NCI-H2171 treated with DMSO at 0.1 percent for 48 hours (cell line): ENCODE data around the gene PLCL1.

Experiments
- DNase-seq: peaks from one replicate; lab custom pipeline; 2025; lab: John Stamatoyannopoulos, UW

Gene PLCL1

DNA sequence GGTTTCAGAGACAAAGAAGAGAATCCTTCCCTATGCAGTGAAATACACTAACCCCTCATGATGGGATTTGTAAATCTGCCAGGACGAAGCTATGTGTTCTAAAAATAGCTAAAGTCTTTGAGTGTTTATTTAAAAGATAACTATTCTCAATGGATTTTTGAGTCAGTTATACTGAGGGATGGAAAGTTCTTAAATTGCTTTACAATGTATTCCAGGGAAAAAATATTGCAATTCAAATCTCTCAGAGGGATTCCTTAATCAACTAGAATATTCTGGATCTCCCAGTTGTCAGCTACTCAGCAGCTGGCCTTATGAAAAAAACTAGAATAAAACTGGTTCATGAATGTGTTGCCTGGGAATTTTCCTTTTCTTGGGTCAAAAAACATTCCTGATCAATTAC, 312.4 kb downstream of the PLCL1 start:
- no peak for DNase-seq

DNA sequence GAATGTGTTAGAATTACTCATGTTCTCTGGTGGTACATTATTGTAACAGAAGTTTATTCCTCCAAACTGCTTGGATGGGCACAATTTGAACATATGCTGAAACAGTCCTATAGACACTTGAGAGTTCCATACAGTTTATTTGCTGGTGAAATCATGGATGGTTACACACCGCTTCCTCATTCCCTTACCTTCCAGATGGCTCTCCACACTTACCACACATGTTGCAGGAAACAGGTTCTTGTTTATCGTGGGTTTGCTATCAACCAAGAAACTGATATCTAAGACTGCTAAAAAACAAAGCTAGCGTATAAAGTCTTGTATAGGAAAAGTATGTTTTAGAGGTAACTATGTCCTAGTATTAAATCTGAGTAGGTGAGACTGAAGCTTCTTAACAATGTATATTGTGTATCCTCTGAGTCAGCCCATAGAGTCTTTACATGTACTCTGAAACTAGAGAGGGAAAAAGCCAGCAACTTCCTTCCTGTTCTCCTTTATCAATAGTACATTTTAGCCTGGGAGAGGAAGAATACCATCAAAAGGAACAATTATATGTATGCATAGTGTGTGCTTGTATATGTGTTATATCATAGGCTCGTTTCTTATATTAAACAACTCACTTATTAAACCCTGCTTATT, 313.1 kb downstream of the PLCL1 start:
- no peak for DNase-seq

GRCh38 chr2:198127627-198128026, 323.2 kb downstream of the PLCL1 start:
- DNase-seq = peak; percentile 12

DNA sequence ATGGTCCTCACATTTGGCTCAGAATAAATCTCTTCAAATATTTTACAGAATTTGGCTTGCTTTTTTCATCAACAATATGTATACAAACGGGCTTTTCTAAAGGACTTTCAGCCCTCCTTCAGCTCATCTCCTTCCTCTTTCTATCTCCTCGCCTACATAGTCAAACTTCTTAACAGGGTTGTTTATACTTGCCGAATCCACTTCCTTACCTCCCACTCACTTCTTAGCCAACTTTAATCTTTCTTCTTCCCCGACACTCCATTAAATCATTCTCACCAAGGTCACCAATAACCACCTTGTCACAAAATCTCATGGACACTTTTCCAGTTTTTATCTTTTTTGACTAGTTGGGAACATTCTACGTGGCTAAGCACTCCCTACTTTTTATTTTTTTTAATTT, 325.2 kb downstream of the PLCL1 start:
- DNase-seq = no peak

GRCh38 chr2:198134293-198134955, 330.0 kb downstream of the PLCL1 start:
- DNase-seq = no peak

- no peak for DNase-seq
Measured at GRCh38 chr2:198135481-198135934, 331.1 kb downstream of the PLCL1 start.

DNA sequence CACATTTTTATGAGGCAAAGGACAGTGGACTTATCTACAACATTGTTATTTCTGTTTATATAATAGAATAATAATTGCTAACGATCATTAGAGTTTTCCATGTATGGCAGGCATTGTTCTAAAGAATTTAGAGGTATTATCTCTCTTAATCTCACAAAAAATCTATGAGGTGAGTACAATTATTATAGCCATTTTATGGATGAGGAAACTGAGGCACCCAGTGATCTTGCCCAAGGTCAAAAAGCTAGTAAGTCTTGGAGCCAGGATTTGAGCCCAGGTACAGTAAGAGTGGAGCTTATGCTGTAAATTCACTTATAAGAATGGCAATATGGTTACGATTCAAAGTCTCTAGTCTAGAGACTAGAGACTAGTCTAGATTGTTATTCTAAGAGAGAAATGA, 331.7 kb downstream of the PLCL1 start:
- DNase-seq = no peak

- DNase-seq = no peak
Measured at GRCh38 chr2:198137733-198138132, 333.3 kb downstream of the PLCL1 start.

DNA sequence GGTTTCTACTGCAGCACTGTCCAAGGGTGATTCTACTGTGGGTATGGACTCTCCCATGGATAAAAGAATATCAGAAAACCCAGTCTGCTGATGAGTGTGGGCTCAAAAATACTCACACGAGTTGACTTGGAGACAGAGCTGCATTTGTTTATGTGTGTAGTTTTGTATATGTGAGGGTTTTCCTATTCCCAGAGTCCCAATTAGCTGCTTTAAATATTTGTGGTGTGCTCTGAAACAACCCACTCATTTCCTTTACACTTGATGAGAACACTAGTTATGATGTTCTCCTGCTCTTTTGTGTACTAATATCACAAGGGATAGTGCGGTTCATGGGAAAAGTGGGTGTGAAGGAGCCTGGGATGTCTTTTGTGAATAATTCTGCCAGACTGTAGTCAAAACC, 337.3 kb downstream of the PLCL1 start:
- DNase-seq = no peak

DNA sequence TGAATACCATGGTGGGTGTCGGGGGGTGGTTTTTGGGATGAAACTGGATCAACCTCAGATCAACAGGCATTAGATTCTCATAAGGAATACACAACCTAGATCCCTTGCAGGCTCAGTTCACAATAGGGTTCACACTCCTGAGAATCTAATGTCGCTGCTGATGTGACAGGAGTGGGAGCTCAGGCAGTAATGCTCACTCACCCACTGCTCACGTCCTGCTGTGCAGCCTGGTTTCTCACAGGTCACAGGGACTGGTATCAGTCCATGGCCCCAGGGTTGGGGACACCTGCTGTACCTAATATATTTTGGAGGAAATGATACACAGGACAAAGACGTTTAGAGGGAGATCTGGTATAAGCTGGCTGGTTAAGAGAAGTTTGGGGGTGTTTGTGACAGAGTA, 338.8 kb downstream of the PLCL1 start:
- DNase-seq = no peak

GRCh38 chr2:198143793-198144192, 339.4 kb downstream of the PLCL1 start:
- DNase-seq = no peak

GRCh38 chr2:198144660-198145059, 340.3 kb downstream of the PLCL1 start:
- DNase-seq = no peak

DNA sequence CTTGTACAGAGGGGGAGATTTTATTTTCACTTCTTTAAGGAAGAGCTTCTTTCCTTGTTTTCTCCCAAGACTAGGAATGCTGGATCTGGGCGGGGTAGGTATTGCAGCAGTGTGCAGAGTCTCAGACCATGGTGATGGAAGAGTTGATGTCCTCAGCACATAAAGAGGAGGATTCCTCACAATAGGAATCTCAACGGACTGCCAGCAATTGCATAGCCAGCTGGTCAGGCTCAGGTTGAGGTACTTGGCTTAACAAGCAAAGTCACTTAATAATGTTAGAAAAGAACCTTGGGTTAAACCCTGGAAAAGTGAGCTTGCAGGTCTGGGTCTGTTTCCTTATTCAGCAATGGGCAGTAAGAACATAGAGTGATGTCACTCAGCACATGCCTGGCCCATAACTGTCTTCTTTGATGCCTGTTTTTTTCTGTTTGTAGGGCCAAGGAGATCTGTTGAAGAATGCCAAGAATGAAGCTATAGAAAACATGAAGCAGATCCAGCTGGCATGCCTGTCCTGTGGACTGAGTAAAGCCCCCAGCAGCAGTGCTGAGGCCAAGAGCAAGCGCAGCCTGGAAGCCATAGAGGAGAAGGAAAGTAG, 342.1 kb downstream of the PLCL1 start:
- DNase-seq = no peak

DNA sequence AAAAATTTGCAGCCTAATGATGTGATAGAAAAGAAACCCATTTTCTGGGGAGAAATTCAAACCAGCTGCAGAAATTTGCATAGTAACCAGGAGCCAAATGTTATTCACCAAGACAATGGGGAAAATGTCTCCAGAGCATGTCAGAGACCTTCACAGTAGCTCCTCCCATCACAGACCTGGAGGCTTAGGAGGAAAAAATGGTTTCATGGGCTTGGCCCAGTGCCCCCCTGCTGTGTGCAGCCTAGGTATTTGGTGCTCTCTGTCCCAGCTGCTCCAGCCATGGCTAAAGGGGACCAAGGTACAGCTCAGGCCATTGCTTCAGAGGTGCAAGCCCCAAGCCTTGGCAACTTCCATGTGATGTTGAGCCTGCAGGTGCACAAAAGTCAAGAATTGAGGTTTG, 352.9 kb downstream of the PLCL1 start:
- no peak for DNase-seq

GRCh38 chr2:198161151-198161550, 356.8 kb downstream of the PLCL1 start:
- DNase-seq = no peak

- no peak for DNase-seq
Measured at GRCh38 chr2:198162276-198162675, 357.9 kb downstream of the PLCL1 start.

DNA sequence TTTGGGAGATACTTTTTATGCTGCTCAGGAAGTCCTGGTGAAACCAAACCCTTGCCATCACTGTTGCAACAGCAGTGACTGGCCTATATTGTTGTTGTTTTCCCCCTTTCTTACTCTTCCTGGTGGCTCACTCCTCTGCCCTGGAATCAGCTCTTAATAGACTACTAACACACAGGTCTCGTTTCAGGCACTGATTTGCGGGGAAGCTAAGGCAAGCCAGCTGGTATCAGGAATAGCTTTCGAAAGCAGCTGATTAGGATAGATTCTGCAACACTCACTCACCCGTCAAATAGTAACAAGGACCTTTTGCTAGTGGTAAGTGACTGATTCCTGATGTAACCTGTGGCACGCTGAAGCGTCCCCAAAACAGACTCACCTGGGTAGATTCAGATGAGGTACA, 360.4 kb downstream of the PLCL1 start:
- DNase-seq = no peak

- no peak for DNase-seq
Measured at GRCh38 chr2:198165289-198165688, 360.9 kb downstream of the PLCL1 start.

GRCh38 chr2:198167346-198167745, 363.0 kb downstream of the PLCL1 start:
- no peak for DNase-seq

GRCh38 chr2:198168651-198169050, 364.3 kb downstream of the PLCL1 start:
- no peak for DNase-seq

- no peak for DNase-seq
Measured at GRCh38 chr2:198173242-198173641, 368.8 kb downstream of the PLCL1 start.

- DNase-seq = no peak
Measured at GRCh38 chr2:198173864-198174263, 369.5 kb downstream of the PLCL1 start.

- DNase-seq = no peak
Measured at GRCh38 chr2:198175271-198175670, 370.9 kb downstream of the PLCL1 start.

GRCh38 chr2:198177040-198177439, 372.6 kb downstream of the PLCL1 start:
- no peak for DNase-seq
